Eye (tissue), 1 donor: ENCODE data around the gene CDH7.

ENCODE experiments used
- DNase-seq: peaks from one replicate; pipeline ENCODE4 v3.0.0-alpha.2; 2015

Gene CDH7

GRCh38 chr18:65919663-65920062, 168.9 kb downstream of the CDH7 start:
- peak; percentile 54 for DNase-seq

GRCh38 chr18:65922103-65922502, 171.3 kb downstream of the CDH7 start:
- DNase-seq, result no peak

GRCh38 chr18:65924904-65925303, 174.1 kb downstream of the CDH7 start:
- DNase-seq, result no peak

GRCh38 chr18:65934874-65935273, 184.1 kb downstream of the CDH7 start:
- no peak for DNase-seq

GRCh38 chr18:65936678-65937077, 185.9 kb downstream of the CDH7 start:
- DNase-seq, result no peak

GRCh38 chr18:65937180-65937579, 186.4 kb downstream of the CDH7 start:
- no peak for DNase-seq

- DNase-seq, result peak; percentile 43
Measured at GRCh38 chr18:65938592-65939372, 188.0 kb downstream of the CDH7 start.
